HL-60 (cell line): ENCODE data around the gene HBZ.

ENCODE experiments used
- CTCF ChIP-seq: IDR thresholded peaks from one replicate; pipeline ENCODE4 v1.5.1; 2011; ENCODE audit warnings: low read length, control low read depth, inconsistent platforms; ENCODE audit not compliant: insufficient read depth
- POLR2AphosphoS5 ChIP-seq: IDR thresholded peaks from 2 replicates; pipeline ENCODE4 v1.6.1; 2012; ENCODE audit warnings: low read depth
- REST ChIP-seq: IDR thresholded peaks from 2 replicates; pipeline ENCODE4 v1.6.1; 2012; ENCODE audit warnings: low read depth; ENCODE audit not compliant: insufficient replicate concordance

- TF ChIP-seq CTCF: no peak
- no peak for TF ChIP-seq REST
- no peak for TF ChIP-seq POLR2AphosphoS5
Measured at GRCh38 chr16:112153-112840, 40.1 kb upstream of the HBZ start.
